Measurements from ENCODE around the gene CFAP47. TPM values are rescaled to one million over a fixed set of nuclear protein-coding genes. Genes with fewer than 3 reads are reported as not detected.
"Not testable (repeated sequence)": the region's sequence is repeated elsewhere in the genome, so short reads cannot be mapped to it uniquely, and the experiment has no call there.

The CFAP47 gene
- total RNA-seq, 4 donors from 2014 or later = 2.4 to 8.8 (median 4.1) TPM

DNA sequence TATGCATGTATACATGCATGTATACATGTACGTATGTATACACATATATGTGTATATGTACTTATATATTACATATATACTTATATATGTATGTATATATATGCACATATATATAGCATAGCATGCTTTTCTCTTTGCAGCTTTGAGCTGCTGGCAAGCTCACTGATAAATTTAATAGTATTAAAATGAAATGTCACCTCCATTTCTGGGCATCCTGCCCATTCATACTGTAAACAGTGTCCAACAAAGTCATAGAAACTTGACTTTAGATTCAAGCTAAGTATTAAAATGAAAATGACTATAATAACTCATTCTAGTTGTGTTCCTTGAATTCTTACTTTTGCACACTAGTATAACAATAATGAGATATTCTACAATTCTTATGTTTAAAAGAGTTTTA lies 163.7 kb downstream of the CFAP47 start:
- Histone ChIP-seq H3K27ac (no peak overlapping the region), H3K4me3 (replicated peaks in 1 of 3) (no peak overlapping the region), H3K4me1 (no peaks in the 10 kb centered on the region), H3K9me3 (no peaks in the 10 kb centered on the region), H3K36me3 (no peaks in the 10 kb centered on the region), H3K27me3 (no peaks in the 10 kb centered on the region)
- 100% methylated on average over 1 of the region's 1 CpG for WGBS, 2 donors
- intact Hi-C loops (cut with DNase I) = no loop called here
- TF ChIP-seq, protein P1, sequence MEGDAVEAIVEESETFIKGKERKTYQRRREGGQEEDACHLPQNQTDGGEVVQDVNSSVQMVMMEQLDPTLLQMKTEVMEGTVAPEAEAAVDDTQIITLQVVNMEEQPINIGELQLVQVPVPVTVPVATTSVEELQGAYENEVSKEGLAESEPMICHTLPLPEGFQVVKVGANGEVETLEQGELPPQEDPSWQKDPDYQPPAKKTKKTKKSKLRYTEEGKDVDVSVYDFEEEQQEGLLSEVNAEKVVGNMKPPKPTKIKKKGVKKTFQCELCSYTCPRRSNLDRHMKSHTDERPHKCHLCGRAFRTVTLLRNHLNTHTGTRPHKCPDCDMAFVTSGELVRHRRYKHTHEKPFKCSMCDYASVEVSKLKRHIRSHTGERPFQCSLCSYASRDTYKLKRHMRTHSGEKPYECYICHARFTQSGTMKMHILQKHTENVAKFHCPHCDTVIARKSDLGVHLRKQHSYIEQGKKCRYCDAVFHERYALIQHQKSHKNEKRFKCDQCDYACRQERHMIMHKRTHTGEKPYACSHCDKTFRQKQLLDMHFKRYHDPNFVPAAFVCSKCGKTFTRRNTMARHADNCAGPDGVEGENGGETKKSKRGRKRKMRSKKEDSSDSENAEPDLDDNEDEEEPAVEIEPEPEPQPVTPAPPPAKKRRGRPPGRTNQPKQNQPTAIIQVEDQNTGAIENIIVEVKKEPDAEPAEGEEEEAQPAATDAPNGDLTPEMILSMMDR (IDR thresholded peaks at IDR 0.05) = no peak
- TF ChIP-seq POLR2A (IDR thresholded peaks at IDR 0.05) = no peak
- no peak for DNase-seq

DNA sequence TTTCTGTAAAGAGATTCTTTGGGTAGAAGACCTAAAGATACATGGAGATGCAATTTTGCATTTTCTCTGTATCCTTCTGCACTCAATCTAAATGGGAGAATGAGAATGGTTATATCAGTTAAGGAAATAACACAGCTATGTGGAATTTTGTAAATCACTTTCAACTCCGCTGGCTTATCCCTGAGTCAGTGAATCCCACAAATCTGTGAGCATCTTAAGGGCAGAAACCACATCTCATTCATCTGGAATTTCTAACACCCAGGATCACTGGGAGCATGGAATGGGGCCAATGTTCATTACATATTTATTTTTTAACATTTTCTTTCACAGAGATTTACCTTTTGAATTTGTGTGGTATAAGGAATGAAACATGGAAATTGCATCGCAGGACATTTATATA lies 167.8 kb downstream of the CFAP47 start:
- intact Hi-C loops (cut with DNase I) = no loop called here
- no peaks in the 10 kb centered on the region for H3K36me3 ChIP-seq
- H3K9me3 ChIP-seq = no peaks in the 10 kb centered on the region
- H3K27ac ChIP-seq = no peak overlapping the region
- no peaks in the 10 kb centered on the region for H3K4me1 ChIP-seq
- H3K4me3 ChIP-seq (replicated peaks in 1 of 3) = no peak overlapping the region
- 90 to 93% methylated on average over 2 of the region's 2 CpGs for WGBS, 2 donors
- TF ChIP-seq, protein P1 (IDR thresholded peaks at IDR 0.05) = no peak
- TF ChIP-seq POLR2A (IDR thresholded peaks at IDR 0.05) = no peak
- DNase-seq = no peak
- no peaks in the 10 kb centered on the region for H3K27me3 ChIP-seq

DNA sequence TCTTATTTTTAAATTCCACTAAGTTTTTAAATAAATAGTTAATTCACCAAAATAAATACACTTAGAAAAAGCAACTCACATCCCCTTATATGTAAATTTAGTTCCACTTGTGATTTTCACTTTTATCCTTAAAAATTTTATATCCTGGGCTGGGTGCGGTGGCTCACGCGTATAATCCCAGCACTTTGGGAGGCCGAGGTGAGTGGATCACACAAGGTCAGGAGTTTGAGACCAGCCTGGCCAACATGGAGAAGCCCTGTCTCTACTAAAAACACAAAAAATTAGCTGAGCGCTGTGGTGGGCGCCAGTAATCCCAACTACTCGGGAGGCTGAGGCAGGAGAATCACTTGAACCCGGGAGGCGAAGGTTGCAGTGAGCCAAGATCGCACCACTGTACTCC lies 169.4 kb downstream of the CFAP47 start:
- intact Hi-C loops (cut with DNase I); DNase-seq; H3K4me1 ChIP-seq; H3K36me3 ChIP-seq; H3K27ac ChIP-seq; H3K4me3 ChIP-seq (replicated peaks in 1 of 3); H3K27me3 ChIP-seq; H3K9me3 ChIP-seq: not testable (repeated sequence)
- WGBS, 2 donors = 97 to 99% methylated on average over 10 of the region's 10 CpGs

DNA sequence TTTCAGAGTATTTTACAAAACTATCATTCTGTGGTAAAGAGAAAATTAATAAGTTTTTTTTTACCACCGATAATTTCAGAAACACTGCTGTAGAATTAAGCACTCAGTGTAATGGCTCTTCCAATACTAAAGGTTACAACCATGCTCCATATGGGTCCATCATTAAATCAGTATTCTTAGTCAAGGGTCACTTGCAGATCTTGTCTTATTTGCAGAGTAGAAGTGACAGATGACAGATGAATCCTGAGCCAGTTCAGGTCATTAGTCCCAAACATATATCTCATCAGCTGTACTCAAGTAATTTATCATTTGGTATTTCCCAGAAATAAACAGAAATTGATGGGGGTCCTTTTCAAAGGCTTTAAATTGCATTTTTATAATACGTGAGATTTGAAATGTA lies 182.9 kb downstream of the CFAP47 start:
- Histone ChIP-seq H3K27me3 (no peaks in the 10 kb centered on the region), H3K4me1 (no peaks in the 10 kb centered on the region), H3K9me3 (no peaks in the 10 kb centered on the region), H3K36me3 (no peaks in the 10 kb centered on the region), H3K4me3 (replicated peaks in 1 of 3) (no peak overlapping the region), H3K27ac (no peak overlapping the region)
- DNase-seq = no peak
- TF ChIP-seq, protein P1 (IDR thresholded peaks at IDR 0.05) = no peak
- no peak for TF ChIP-seq POLR2A (IDR thresholded peaks at IDR 0.05)
- intact Hi-C loops (cut with DNase I) = no loop called here
- 88 to 93% methylated on average over 2 of the region's 2 CpGs for WGBS, 2 donors

DNA sequence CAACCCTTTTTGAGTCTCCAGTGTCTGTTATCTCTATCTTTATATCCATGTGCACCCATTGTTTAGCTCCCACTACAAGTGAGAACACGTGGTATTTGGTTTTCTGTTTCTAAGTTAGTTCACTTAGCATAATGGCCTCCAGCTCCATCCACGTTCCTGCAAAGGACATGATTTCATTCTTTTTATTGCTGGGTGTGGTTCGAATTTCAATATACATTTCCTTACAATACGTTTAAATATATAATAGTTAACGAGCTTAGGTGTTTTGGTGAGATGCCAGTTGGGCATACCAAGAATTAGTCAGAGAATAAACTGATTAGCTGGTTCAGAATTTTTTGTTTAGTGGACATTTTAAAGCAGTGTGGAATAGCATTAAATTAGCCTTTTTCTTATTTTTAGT lies 196.7 kb downstream of the CFAP47 start:
- Histone ChIP-seq H3K4me1 (no peaks in the 10 kb centered on the region), H3K36me3 (no peaks in the 10 kb centered on the region), H3K27ac (no peak overlapping the region), H3K27me3 (no peaks in the 10 kb centered on the region), H3K9me3 (no peaks in the 10 kb centered on the region), H3K4me3 (replicated peaks in 1 of 3) (no peak overlapping the region)
- intact Hi-C loops (cut with DNase I) = no loop called here
- 81 to 88% methylated on average over 5 of the region's 5 CpGs for WGBS, 2 donors
- TF ChIP-seq POLR2A (IDR thresholded peaks at IDR 0.05) = no peak
- TF ChIP-seq, protein P1 (IDR thresholded peaks at IDR 0.05) = no peak
- no peak for DNase-seq

DNA sequence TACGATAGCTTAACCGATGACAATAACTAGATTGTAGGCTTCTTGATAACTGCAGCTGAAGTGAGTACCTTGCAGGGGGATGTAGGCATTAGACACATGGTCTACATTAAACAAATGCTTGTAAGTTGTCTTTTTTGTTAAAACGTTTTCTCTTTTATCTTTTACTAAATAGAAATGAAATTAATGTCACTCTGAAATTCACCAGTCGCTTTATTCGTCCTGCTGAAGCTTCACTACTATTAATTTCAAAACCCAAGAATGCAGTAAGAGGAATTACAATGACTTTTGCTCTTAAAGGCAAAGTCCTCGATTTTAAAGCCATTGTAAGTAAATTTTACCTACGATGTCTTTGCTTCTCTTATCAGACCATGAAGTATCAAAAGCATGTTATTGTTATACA lies 239.7 kb downstream of the CFAP47 start:
- H3K27ac ChIP-seq = no peak overlapping the region
- H3K27me3 ChIP-seq = no peaks in the 10 kb centered on the region
- DNase-seq = no peak
- H3K4me3 ChIP-seq (replicated peaks in 1 of 3) = no peak overlapping the region
- 72 to 78% methylated on average over 7 of the region's 7 CpGs for WGBS, 2 donors
- no peaks in the 10 kb centered on the region for H3K36me3 ChIP-seq
- intact Hi-C loops (cut with DNase I) = no loop called here
- TF ChIP-seq, protein P1 (IDR thresholded peaks at IDR 0.05) = no peak
- no peak for TF ChIP-seq POLR2A (IDR thresholded peaks at IDR 0.05)
- H3K9me3 ChIP-seq = no peaks in the 10 kb centered on the region
- no peaks in the 10 kb centered on the region for H3K4me1 ChIP-seq

Data from thyroid gland (tissue), 4 donors.